ENCODE measurements around the gene CEP112. TPM values are rescaled to one million over a fixed set of nuclear protein-coding genes. Genes with fewer than 3 reads are reported as not detected.

CEP112 gene
- total and polyA plus RNA-seq, 2 donors (not counting 3 experiments of a cell fraction or from before 2014, with no cell fraction given): 1.5 to 25.3 TPM

GRCh38 chr17:65593092-65593854 lies 598.7 kb downstream of the CEP112 start:
- Histone ChIP-seq H3K9me3 (replicated peaks; ENCODE audit: control insufficient read depth, insufficient read depth, low read length) (no peaks in the 10 kb centered on the region), H3K4me1 (ENCODE audit: control insufficient read depth, extremely low read depth, insufficient read depth, low read length) (peaks cover 5% of the 10 kb centered on the region), H3K79me2 (ENCODE audit: control insufficient read depth, insufficient read depth, low read length) (no peaks in the 10 kb centered on the region), H3K27me3 (ENCODE audit: control insufficient read depth in 2 of 2, insufficient read depth in 2 of 2, low read length in 2 of 2) (no peaks in the 10 kb centered on the region), H3K4me3 (replicated peaks in 1 of 3; ENCODE audit: insufficient read depth in 1 of 3, low read depth in 1 of 3, low read length in 3 of 3) (peak overlapping the region in 1 of 3 experiments; percentile 30), H3K27ac (ENCODE audit: insufficient read depth, low read depth, low read length) (no peak overlapping the region), H2AFZ (ENCODE audit: low read depth, low read length) (peak overlapping the region; percentile 76), H3K9ac (replicated peaks; ENCODE audit: extremely low read depth, insufficient read depth, low read length) (no peak overlapping the region), H3K4me2 (ENCODE audit: insufficient read depth, low read length) (peak overlapping the region; percentile 71), H3K36me3 (ENCODE audit: control insufficient read depth in 2 of 2, extremely low read depth in 1 of 2, insufficient read depth in 2 of 2, low read length in 2 of 2) (no peaks in the 10 kb centered on the region), H3K9me1 (replicated peaks; ENCODE audit: control insufficient read depth, extremely low read depth, insufficient read depth, low read length) (no peaks in the 10 kb centered on the region), H4K20me1 (replicated peaks; ENCODE audit: control insufficient read depth, extremely low read depth, insufficient read depth, low read length) (no peaks in the 10 kb centered on the region)
- dilution Hi-C loops (cut with MboI; ENCODE audit: extremely low pct_ligation_motif_present, low sequenced_read_pairs): no loop called here
- TF ChIP-seq EZH2 (IDR thresholded peaks at IDR 0.05; ENCODE audit: borderline replicate concordance, low read depth, low read length, severe bottlenecking): no peak
- no peak for TF ChIP-seq MAX (IDR thresholded peaks at IDR 0.05; ENCODE audit: insufficient read depth, insufficient read length)
- no peak for TF ChIP-seq GATA2 (IDR thresholded peaks at IDR 0.05; ENCODE audit: insufficient read depth, insufficient read length, low read depth, low read length)
- TF ChIP-seq POLR2AphosphoS5 (IDR thresholded peaks at IDR 0.05; ENCODE audit: insufficient read depth, low read depth, low read length): no peak
- TF ChIP-seq POLR2A (IDR thresholded peaks at IDR 0.05; ENCODE audit: low read depth, low read length): no peak
- POLR2A ChIA-PET: no interaction called here
- DNase-seq (ENCODE audit: low read depth, low spot score) (no peak), FAIRE-seq (no peak)
- intact Hi-C loops (cut with micrococcal nuclease): no loop called here
- CTCF ChIA-PET: no interaction called here
- no TSS peak for BruUV-seq (replicated peaks)

- dilution Hi-C loops (cut with MboI; ENCODE audit: extremely low pct_ligation_motif_present, low sequenced_read_pairs): no loop called here
- Histone ChIP-seq H3K9ac (replicated peaks; ENCODE audit: extremely low read depth, insufficient read depth, low read length) (no peak overlapping the region), H3K27me3 (ENCODE audit: control insufficient read depth in 2 of 2, insufficient read depth in 2 of 2, low read length in 2 of 2) (no peaks in the 10 kb centered on the region), H3K4me1 (ENCODE audit: control insufficient read depth, extremely low read depth, insufficient read depth, low read length) (peaks cover 5% of the 10 kb centered on the region), H3K36me3 (ENCODE audit: control insufficient read depth in 2 of 2, extremely low read depth in 1 of 2, insufficient read depth in 2 of 2, low read length in 2 of 2) (no peaks in the 10 kb centered on the region), H3K79me2 (ENCODE audit: control insufficient read depth, insufficient read depth, low read length) (no peaks in the 10 kb centered on the region), H2AFZ (ENCODE audit: low read depth, low read length) (no peak overlapping the region), H3K4me2 (ENCODE audit: insufficient read depth, low read length) (no peak overlapping the region), H4K20me1 (replicated peaks; ENCODE audit: control insufficient read depth, extremely low read depth, insufficient read depth, low read length) (no peaks in the 10 kb centered on the region), H3K9me3 (replicated peaks; ENCODE audit: control insufficient read depth, insufficient read depth, low read length) (no peaks in the 10 kb centered on the region), H3K9me1 (replicated peaks; ENCODE audit: control insufficient read depth, extremely low read depth, insufficient read depth, low read length) (no peaks in the 10 kb centered on the region), H3K4me3 (replicated peaks in 1 of 3; ENCODE audit: insufficient read depth in 1 of 3, low read depth in 1 of 3, low read length in 3 of 3) (no peak overlapping the region), H3K27ac (ENCODE audit: insufficient read depth, low read depth, low read length) (no peak overlapping the region)
- DNase-seq (ENCODE audit: low read depth, low spot score) (no peak), FAIRE-seq (no peak)
- POLR2A ChIA-PET: no interaction called here
- BruUV-seq (replicated peaks): no TSS peak
- CTCF ChIA-PET: no interaction called here
- TF ChIP-seq EZH2 (IDR thresholded peaks at IDR 0.05; ENCODE audit: borderline replicate concordance, low read depth, low read length, severe bottlenecking) (no peak), GATA2 (IDR thresholded peaks at IDR 0.05; ENCODE audit: insufficient read depth, insufficient read length, low read depth, low read length) (no peak), MYC (IDR thresholded peaks at IDR 0.05; ENCODE audit: low read depth, low read length) (no peak), CTCF (IDR thresholded peaks at IDR 0.05; ENCODE audit: extremely low read depth in 1 of 2, insufficient read depth in 1 of 2, low read depth in 1 of 2, low read length in 2 of 2) (no peak), POLR2AphosphoS5 (IDR thresholded peaks at IDR 0.05; ENCODE audit: insufficient read depth, low read depth, low read length) (no peak), FOS (IDR thresholded peaks at IDR 0.05; ENCODE audit: borderline replicate concordance, insufficient read depth, low read length) (no peak), MAX (IDR thresholded peaks at IDR 0.05; ENCODE audit: insufficient read depth, insufficient read length) (no peak), POLR2A (IDR thresholded peaks at IDR 0.05; ENCODE audit: low read depth, low read length) (no peak), JUN (IDR thresholded peaks at IDR 0.05; ENCODE audit: borderline replicate concordance, insufficient read depth, insufficient read length, low read depth) (no peak)
- intact Hi-C loops (cut with micrococcal nuclease): no loop called here
Observed at GRCh38 chr17:65592125-65592965, 599.6 kb downstream of the CEP112 start.

All from endothelial cell of umbilical vein (primary cell).